ENCODE results near the gene TBC1D23. TPM values are rescaled to one million over a fixed set of nuclear protein-coding genes. Genes with fewer than 3 reads are reported as not detected.

Gene TBC1D23
- total and polyA plus RNA-seq, 4 donors, result 8.7 to 30.3 (median 17.8) TPM

DNA sequence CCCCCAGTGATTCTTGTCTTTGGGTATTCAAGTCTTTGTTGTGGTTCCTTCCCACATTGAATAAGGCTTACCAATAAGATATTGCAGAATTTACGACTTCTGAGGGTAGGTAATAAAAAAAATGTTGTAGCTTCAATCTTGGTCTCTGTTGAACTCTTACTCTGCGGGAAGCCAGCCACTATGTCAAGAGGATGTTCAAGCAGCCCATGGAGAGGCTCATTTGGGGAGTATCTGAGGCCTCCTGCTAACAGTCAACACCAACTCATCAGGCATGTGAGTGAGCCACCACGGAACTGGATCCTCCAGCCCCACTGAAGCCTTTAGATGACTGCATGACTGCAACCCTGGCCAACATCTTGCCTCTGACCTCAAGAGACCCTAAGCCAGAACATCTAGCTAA lies 3.2 kb upstream of the TBC1D23 start:
- no peak overlapping the region for H3K4me3 ChIP-seq (ENCODE audit: low read depth in 1 of 3, low read length in 3 of 3)

GRCh38 chr3:100260081-100260684 lies 609 bp upstream of the TBC1D23 start:
- H3K9me3 ChIP-seq (ENCODE audit: control insufficient read depth in 4 of 4, low read length in 3 of 4), result no peaks in the 10 kb centered on the region
- H3K27ac ChIP-seq (ENCODE audit: low read depth in 1 of 2, low read length in 2 of 2), result peak overlapping the region; percentile 95 to 98
- peak overlapping the region; percentile 77 to 78 for H3K9ac ChIP-seq (ENCODE audit: low read depth in 1 of 2, low read length in 2 of 2)
- H3K4me1 ChIP-seq (ENCODE audit: control insufficient read depth in 4 of 4, insufficient read depth in 4 of 4, low read length in 3 of 4), result peaks cover 8 to 25% (median 15%) of the 10 kb centered on the region in 4 donors
- DNase-seq (ENCODE audit: low spot score), result no peak
- H3K27me3 ChIP-seq (ENCODE audit: control insufficient read depth in 4 of 4, insufficient read depth in 4 of 4, low read length in 3 of 4), result no peaks in the 10 kb centered on the region
- peak overlapping the region; percentile 53 to 97 (median 93) for H3K4me3 ChIP-seq (ENCODE audit: low read depth in 1 of 3, low read length in 3 of 3)
- no peak for TF ChIP-seq HNF4A (conservative IDR thresholded peaks at IDR 0.05)
- peak in 1 of 2 donors; percentile 45 for TF ChIP-seq RAD21 (IDR thresholded peaks at IDR 0.05)
- no peak for TF ChIP-seq FOXA2 (IDR thresholded peaks at IDR 0.05)
- TF ChIP-seq, protein P1, sequence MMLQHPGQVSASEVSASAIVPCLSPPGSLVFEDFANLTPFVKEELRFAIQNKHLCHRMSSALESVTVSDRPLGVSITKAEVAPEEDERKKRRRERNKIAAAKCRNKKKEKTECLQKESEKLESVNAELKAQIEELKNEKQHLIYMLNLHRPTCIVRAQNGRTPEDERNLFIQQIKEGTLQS (IDR thresholded peaks at IDR 0.05), result no peak
- TF ChIP-seq, protein P2, sequence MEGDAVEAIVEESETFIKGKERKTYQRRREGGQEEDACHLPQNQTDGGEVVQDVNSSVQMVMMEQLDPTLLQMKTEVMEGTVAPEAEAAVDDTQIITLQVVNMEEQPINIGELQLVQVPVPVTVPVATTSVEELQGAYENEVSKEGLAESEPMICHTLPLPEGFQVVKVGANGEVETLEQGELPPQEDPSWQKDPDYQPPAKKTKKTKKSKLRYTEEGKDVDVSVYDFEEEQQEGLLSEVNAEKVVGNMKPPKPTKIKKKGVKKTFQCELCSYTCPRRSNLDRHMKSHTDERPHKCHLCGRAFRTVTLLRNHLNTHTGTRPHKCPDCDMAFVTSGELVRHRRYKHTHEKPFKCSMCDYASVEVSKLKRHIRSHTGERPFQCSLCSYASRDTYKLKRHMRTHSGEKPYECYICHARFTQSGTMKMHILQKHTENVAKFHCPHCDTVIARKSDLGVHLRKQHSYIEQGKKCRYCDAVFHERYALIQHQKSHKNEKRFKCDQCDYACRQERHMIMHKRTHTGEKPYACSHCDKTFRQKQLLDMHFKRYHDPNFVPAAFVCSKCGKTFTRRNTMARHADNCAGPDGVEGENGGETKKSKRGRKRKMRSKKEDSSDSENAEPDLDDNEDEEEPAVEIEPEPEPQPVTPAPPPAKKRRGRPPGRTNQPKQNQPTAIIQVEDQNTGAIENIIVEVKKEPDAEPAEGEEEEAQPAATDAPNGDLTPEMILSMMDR (IDR thresholded peaks at IDR 0.05; ENCODE audit: low read depth, low read length, missing input control), result peak; percentile 26
- no peak for TF ChIP-seq HNF4G (IDR thresholded peaks at IDR 0.05)
- TF ChIP-seq NR2F2 (IDR thresholded peaks at IDR 0.05), result no peak
- TF ChIP-seq JUND (IDR thresholded peaks at IDR 0.05), result no peak
- no peak for TF ChIP-seq FOXA1 (IDR thresholded peaks at IDR 0.05)
- 15% methylated on average over 18 of the region's 18 CpGs for WGBS
- no peaks in the 10 kb centered on the region for H3K36me3 ChIP-seq (ENCODE audit: control insufficient read depth in 4 of 4, insufficient read depth in 3 of 4, low read depth in 1 of 4, low read length in 3 of 4)

More for the DNA sequence above, 3.2 kb upstream of the TBC1D23 start:
- 92% methylated on average over 3 of the region's 3 CpGs for WGBS
- no peak for TF ChIP-seq RXRA (IDR thresholded peaks at IDR 0.05)
- TF ChIP-seq HNF4G (IDR thresholded peaks at IDR 0.05), result no peak
- TF ChIP-seq YY1 (IDR thresholded peaks at IDR 0.05), result no peak
- TF ChIP-seq, protein P3, sequence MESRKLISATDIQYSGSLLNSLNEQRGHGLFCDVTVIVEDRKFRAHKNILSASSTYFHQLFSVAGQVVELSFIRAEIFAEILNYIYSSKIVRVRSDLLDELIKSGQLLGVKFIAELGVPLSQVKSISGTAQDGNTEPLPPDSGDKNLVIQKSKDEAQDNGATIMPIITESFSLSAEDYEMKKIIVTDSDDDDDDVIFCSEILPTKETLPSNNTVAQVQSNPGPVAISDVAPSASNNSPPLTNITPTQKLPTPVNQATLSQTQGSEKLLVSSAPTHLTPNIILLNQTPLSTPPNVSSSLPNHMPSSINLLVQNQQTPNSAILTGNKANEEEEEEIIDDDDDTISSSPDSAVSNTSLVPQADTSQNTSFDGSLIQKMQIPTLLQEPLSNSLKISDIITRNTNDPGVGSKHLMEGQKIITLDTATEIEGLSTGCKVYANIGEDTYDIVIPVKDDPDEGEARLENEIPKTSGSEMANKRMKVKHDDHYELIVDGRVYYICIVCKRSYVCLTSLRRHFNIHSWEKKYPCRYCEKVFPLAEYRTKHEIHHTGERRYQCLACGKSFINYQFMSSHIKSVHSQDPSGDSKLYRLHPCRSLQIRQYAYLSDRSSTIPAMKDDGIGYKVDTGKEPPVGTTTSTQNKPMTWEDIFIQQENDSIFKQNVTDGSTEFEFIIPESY (IDR thresholded peaks at IDR 0.05), result no peak
- TF ChIP-seq FOXA1 (IDR thresholded peaks at IDR 0.05), result no peak
- TF ChIP-seq TAF1 (conservative IDR thresholded peaks at IDR 0.05), result no peak
- no peak for DNase-seq (ENCODE audit: low spot score)
- H3K36me3 ChIP-seq (ENCODE audit: control insufficient read depth in 4 of 4, insufficient read depth in 3 of 4, low read depth in 1 of 4, low read length in 3 of 4), result no peaks in the 10 kb centered on the region
- H3K9ac ChIP-seq (ENCODE audit: low read depth in 1 of 2, low read length in 2 of 2), result no peak overlapping the region
- H3K27ac ChIP-seq (ENCODE audit: low read depth in 1 of 2, low read length in 2 of 2), result no peak overlapping the region
- H3K9me3 ChIP-seq (ENCODE audit: control insufficient read depth in 4 of 4, low read length in 3 of 4), result no peaks in the 10 kb centered on the region
- no peaks in the 10 kb centered on the region for H3K27me3 ChIP-seq (ENCODE audit: control insufficient read depth in 4 of 4, insufficient read depth in 4 of 4, low read length in 3 of 4)
- H3K4me1 ChIP-seq (ENCODE audit: control insufficient read depth in 4 of 4, insufficient read depth in 4 of 4, low read length in 3 of 4), result peaks cover 3 to 16% (median 10%) of the 10 kb centered on the region in 4 donors

GRCh38 chr3:100261485-100261903 lies 702 bp downstream of the TBC1D23 start:
- WGBS, result 2% methylated on average over 11 of the region's 11 CpGs
- Histone ChIP-seq H3K27me3 (ENCODE audit: control insufficient read depth in 4 of 4, insufficient read depth in 4 of 4, low read length in 3 of 4) (no peaks in the 10 kb centered on the region), H3K9ac (ENCODE audit: low read depth in 1 of 2, low read length in 2 of 2) (peak overlapping the region; percentile 58 to 88), H3K27ac (ENCODE audit: low read depth in 1 of 2, low read length in 2 of 2) (peak overlapping the region; percentile 95 to 98), H3K4me3 (ENCODE audit: low read depth in 1 of 3, low read length in 3 of 3) (peak overlapping the region; percentile 93 to 99 (median 97)), H3K36me3 (ENCODE audit: control insufficient read depth in 4 of 4, insufficient read depth in 3 of 4, low read depth in 1 of 4, low read length in 3 of 4) (no peaks in the 10 kb centered on the region), H3K4me1 (ENCODE audit: control insufficient read depth in 4 of 4, insufficient read depth in 4 of 4, low read length in 3 of 4) (peaks cover 8 to 27% (median 15%) of the 10 kb centered on the region in 4 donors), H3K9me3 (ENCODE audit: control insufficient read depth in 4 of 4, low read length in 3 of 4) (no peaks in the 10 kb centered on the region)
- no peak for DNase-seq (ENCODE audit: low spot score)
- TF ChIP-seq, protein P2 (IDR thresholded peaks at IDR 0.05; ENCODE audit: low read depth, low read length, missing input control), result no peak
- no peak for TF ChIP-seq NR2F2 (IDR thresholded peaks at IDR 0.05)
- no peak for TF ChIP-seq YY1 (IDR thresholded peaks at IDR 0.05)
- peak; percentile 29 for TF ChIP-seq HNF4G (IDR thresholded peaks at IDR 0.05)
- no peak for TF ChIP-seq FOXA2 (IDR thresholded peaks at IDR 0.05)
- peak; percentile 11 for TF ChIP-seq SP1 (IDR thresholded peaks at IDR 0.05)
- no peak for TF ChIP-seq RXRA (IDR thresholded peaks at IDR 0.05)
- TF ChIP-seq, protein P3 (IDR thresholded peaks at IDR 0.05), result no peak
- TF ChIP-seq FOXA1 (IDR thresholded peaks at IDR 0.05), result no peak
- TF ChIP-seq RAD21 (IDR thresholded peaks at IDR 0.05), result no peak
- TF ChIP-seq, protein P1 (IDR thresholded peaks at IDR 0.05), result no peak
- TF ChIP-seq HNF4A (conservative IDR thresholded peaks at IDR 0.05), result peak; percentile 56 to 67
- no peak for TF ChIP-seq TAF1 (conservative IDR thresholded peaks at IDR 0.05)
- no peak for TF ChIP-seq EGR1 (IDR thresholded peaks at IDR 0.05; ENCODE audit: low read depth in 2 of 2)
- no peak for TF ChIP-seq MAX (IDR thresholded peaks at IDR 0.05)

Data from liver (tissue), 9 donors.